K562 (cell line): ENCODE data around the gene ABI2. TPM values are rescaled to one million over a fixed set of nuclear protein-coding genes. Genes with fewer than 3 reads are reported as not detected.

Source experiments
- ATAC-seq: fragments of 200-7000 bp; cut with Tn5 transposase; 3 replicates; pipeline ENCODE4 v1.9.1; 2020; ENCODE audit warnings: moderate library complexity
- BruUV-seq: library from RNA; stranded (reverse); fragments of 400-500 nt; replicated peaks from 2 replicates; lab custom pipeline; 2021; lab: Mats Ljungman, UMichigan
- CTCF ChIA-PET: fragments of 300-600 bp; formaldehyde crosslinking; extraction: SDS; loops from one replicate; lab custom pipeline; 2021; ENCODE audit warnings: low intra/inter-chr PET ratio; lab: Yijun Ruan, JAX
- POLR2A ChIA-PET: fragments of 300-600, 350-650 bp; sonication (Branson Sonifier 250); formaldehyde crosslinking; extraction: SDS; loops from one replicate; lab custom pipeline; 2021; ENCODE audit warnings: antibody characterized with exemption, inconsistent platforms; lab: Yijun Ruan, JAX
- DNase-seq, 4 experiments: peaks; one replicate each; pipeline versions ENCODE4 v3.0.0 to v3.0.0-alpha.2; 2011 to 2018; ENCODE audit warnings: low spot score in 3 of 4, mixed read lengths in 3 of 4; ENCODE audit errors: extremely low read depth in 1 of 4
- FAIRE-seq: peaks from 2 replicates; lab custom pipeline; 2011; peaks lifted over from hg19 to GRCh38; lab: Jason Lieb, UNC
- H2AFZ ChIP-seq: 2 replicates; pipeline ENCODE4 v1.6.0; 2011; ENCODE audit warnings: low read depth, low read length, control low read depth, inconsistent platforms
- H3K27ac ChIP-seq: fragments of 200-600 bp; 3 replicates; pipeline ENCODE4 v1.8.0; 2011; ENCODE audit warnings: low read depth, mild to moderate bottlenecking, control low read depth, inconsistent platforms, low read length, moderate library complexity, mixed read lengths; ENCODE audit errors: extremely low read depth
- H3K27me3 ChIP-seq, 2 experiments: fragments of 300-600 bp in 1 of 2; 2 replicates in 1 of 2; 3 replicates in 1 of 2; pipeline versions ENCODE4 v1.6.0 to v1.8.0; 2011; ENCODE audit warnings: inconsistent platforms in 2 of 2, low read length in 2 of 2, mild to moderate bottlenecking in 1 of 2, mixed read lengths in 1 of 2, moderate library complexity in 1 of 2; ENCODE audit not compliant: control insufficient read depth in 2 of 2, insufficient read depth in 2 of 2
- H3K36me3 ChIP-seq: fragments of 300-600 bp; 3 replicates; pipeline ENCODE4 v1.8.0; 2011; ENCODE audit warnings: mild to moderate bottlenecking, low read length, inconsistent platforms; ENCODE audit not compliant: control insufficient read depth, insufficient read depth
- H3K4me1 ChIP-seq, 2 experiments: fragments of 200-600 bp in 1 of 2; replicated peaks in 1 of 2; 2 replicates in 1 of 2; 3 replicates in 1 of 2; pipeline versions ENCODE4 v1.5.1 to v1.8.0; 2011; ENCODE audit warnings: inconsistent platforms in 2 of 2, low read length in 2 of 2, mild to moderate bottlenecking in 1 of 2, mixed read lengths in 1 of 2, moderate library complexity in 1 of 2; ENCODE audit not compliant: control insufficient read depth in 2 of 2, insufficient read depth in 2 of 2
- H3K4me2 ChIP-seq: 2 replicates; pipeline ENCODE4 v1.6.1; 2011; ENCODE audit warnings: low read length, control low read depth, inconsistent platforms, mixed read lengths; ENCODE audit not compliant: insufficient read depth
- H3K4me3 ChIP-seq: fragments of 200-600 bp; sonication (generic), shearing (Covaris generic); 2 replicates; pipeline ENCODE4 v1.5.1; 2016; ENCODE audit warnings: control low read depth, inconsistent platforms
- H3K79me2 ChIP-seq: fragments of 200-600 bp; 3 replicates; pipeline ENCODE4 v1.8.0; 2011; ENCODE audit warnings: low read length, inconsistent platforms; ENCODE audit not compliant: control insufficient read depth, insufficient read depth
- H3K9ac ChIP-seq, 2 experiments: 2 replicates each; pipeline versions ENCODE4 v1.6.0 to v1.6.1; 2011; ENCODE audit warnings: low read depth in 2 of 2, low read length in 2 of 2, control low read depth in 1 of 2, inconsistent platforms in 1 of 2, mild to moderate bottlenecking in 1 of 2, mixed read lengths in 1 of 2; ENCODE audit not compliant: insufficient read depth in 1 of 2
- H3K9me1 ChIP-seq: one replicate; pipeline ENCODE4 v1.6.0; 2011; ENCODE audit warnings: inconsistent platforms, mild to moderate bottlenecking, low read length, moderate library complexity; ENCODE audit not compliant: control insufficient read depth, insufficient read depth
- H3K9me3 ChIP-seq: replicated peaks from 2 replicates; pipeline ENCODE4 v1.5.1; 2011; ENCODE audit warnings: low read depth, low read length, inconsistent platforms; ENCODE audit not compliant: control insufficient read depth, insufficient read depth
- H4K20me1 ChIP-seq: replicated peaks from 2 replicates; pipeline ENCODE4 v1.6.1; 2011; ENCODE audit warnings: low read length, inconsistent platforms, mixed read lengths; ENCODE audit not compliant: control insufficient read depth, insufficient read depth
- CEBPG ChIP-seq, 3 experiments: fragments of 200-800 bp in 1 of 3; sonication (Bioruptor generic) in 1 of 3; sonication (generic) in 1 of 3; formaldehyde crosslinking in 1 of 3; IDR thresholded peaks in 2 of 3; conservative IDR thresholded peaks in 1 of 3; 2 replicates each; pipeline versions ENCODE4 v1.6.1 to v1.8.0; 2016 to 2022; ENCODE audit warnings: missing compliant biosample characterization in 2 of 3, missing genetic modification characterization in 2 of 3, mild to moderate bottlenecking in 1 of 3, missing genetic modification reagents in 1 of 3
- FIP1L1 ChIP-seq: fragments of 200-400 bp; formaldehyde crosslinking; IDR thresholded peaks from 2 replicates; pipeline ENCODE4 v1.6.1; 2018; ENCODE audit warnings: mild to moderate bottlenecking, low read depth, low read length; ENCODE audit not compliant: poor library complexity, severe bottlenecking
- FOXM1 ChIP-seq, 2 experiments: fragments of 450-650 bp in 1 of 2; sonication (generic) in 1 of 2; formaldehyde crosslinking in 1 of 2; IDR thresholded peaks; 2 replicates each; pipeline versions ENCODE4 v1.6.1 to v1.9.0; 2017 to 2022; ENCODE audit warnings: low read depth in 2 of 2, mild to moderate bottlenecking in 2 of 2, missing genetic modification reagents in 1 of 2, moderate library complexity in 1 of 2
- ILK ChIP-seq: fragments of 450-650 bp; IDR thresholded peaks from 2 replicates; pipeline ENCODE4 v1.6.1; 2016; ENCODE audit warnings: missing genetic modification characterization, low read depth, mild to moderate bottlenecking, missing compliant biosample characterization, moderate library complexity, borderline replicate concordance
- SMARCE1 ChIP-seq: fragments of 450-650 bp; IDR thresholded peaks from 2 replicates; pipeline ENCODE4 v1.7.1; 2016; ENCODE audit warnings: mild to moderate bottlenecking
- TFAP4 ChIP-seq: sonication (generic); formaldehyde crosslinking; IDR thresholded peaks from 2 replicates; pipeline ENCODE4 v1.8.0; 2022; ENCODE audit warnings: missing genetic modification reagents, mild to moderate bottlenecking, moderate library complexity, borderline replicate concordance
- in situ Hi-C: fragments of 300-500 bp; cut with MboI; formaldehyde crosslinking; loops from 4 replicates; pipeline ENCODE4 v1.15.0; 2018; ENCODE audit warnings: inconsistent platforms, mixed read lengths
- intact Hi-C: fragments of 100-400 bp; cut with micrococcal nuclease; formaldehyde crosslinking; loops from 2 replicates; pipeline ENCODE4 v1.14.2; 2022
- polyA plus RNA-seq, 8 experiments: library from polyadenylated mRNA; depleted of rRNA in 4 of 8; stranded (reverse) in 5 of 8; unstranded in 3 of 8; fragments of >200 nt; fragmentation: Nextera tagmentation in 2 of 8; fragmentation: Illumina TruSeq in 1 of 8; extraction: Ambion mirVana in 2 of 8; extraction: Trizol in 1 of 8; gene quantifications; 2 replicates each; pipeline versions ENCODE4 v1.2.1 to v1.2.3, GENCODE V29; 2011 to 2014; ENCODE audit warnings: inconsistent platforms in 1 of 8, missing spikeins in 1 of 8
- total RNA-seq, 7 experiments: library from RNA; depleted of rRNA in 6 of 7; stranded (reverse); fragments of >200 nt in 6 of 7; fragmentation: Illumina TruSeq in 2 of 7; extraction: Trizol in 2 of 7; gene quantifications; 2 replicates each; pipeline versions ENCODE4 v1.2.1 to v1.2.3, GENCODE V29; 2011 to 2021; ENCODE audit warnings: low replicate concordance in 1 of 7
- TF ChIP-seq, protein P1 (sequence below): sonication (generic); formaldehyde crosslinking; IDR thresholded peaks from 2 replicates; pipeline ENCODE4 v1.8.0; 2023; ENCODE audit warnings: missing genetic modification reagents, mild to moderate bottlenecking, borderline replicate concordance

The ABI2 gene
- total and polyA plus RNA-seq, 9 of the 15 experiments (the other 6 are each of a cell fraction or from before 2014, with no cell fraction given): 5.3 to 24.3 (median 12.2) TPM

GRCh38 chr2:203461746-203462145, 133.6 kb downstream of the ABI2 start:
- no peak overlapping the region for H3K9ac ChIP-seq
- no TSS peak for BruUV-seq
- no peak for DNase-seq
- no peak overlapping the region for H3K4me3 ChIP-seq
- intact Hi-C loops: no loop called here
- CTCF ChIA-PET: interaction anchor here (0.5 kb wide), 1 partner anchor 11 kb away, joined by 3 read pairs; no protein-coding TSS in a partner anchor
- FAIRE-seq: no peak
- no peaks in the 10 kb centered on the region; a peak in 1 of 5 replicates for H3K4me1 ChIP-seq
- H3K9me1 ChIP-seq: no peaks in the 10 kb centered on the region
- POLR2A ChIA-PET: no interaction called here
- H3K9me3 ChIP-seq: no peaks in the 10 kb centered on the region
- H3K27me3 ChIP-seq: no peaks in the 10 kb centered on the region
- in situ Hi-C loops: loop anchor here (25.0 kb wide), 1 partner anchor 874 kb away; no protein-coding TSS in a partner anchor
- TF ChIP-seq SMARCE1: no peak
- TF ChIP-seq ILK (tag): no peak
- TF ChIP-seq CEBPG (CRISPR knock-in tag; IDR thresholded peaks at IDR 0.05): no peak
- peak in 1 of 2 experiments; percentile 36; a peak in 1 of 4 replicates for TF ChIP-seq CEBPG (tag; conservative IDR thresholded peaks at IDR 0.05 in 1 of 2, IDR thresholded peaks at IDR 0.05 in 1 of 2)
- no peak for TF ChIP-seq FOXM1 (IDR thresholded peaks at IDR 0.05; ENCODE audit: low read depth)
- TF ChIP-seq FOXM1 (CRISPR knock-in tag; IDR thresholded peaks at IDR 0.05; ENCODE audit: low read depth): no peak
- TF ChIP-seq, protein P1, sequence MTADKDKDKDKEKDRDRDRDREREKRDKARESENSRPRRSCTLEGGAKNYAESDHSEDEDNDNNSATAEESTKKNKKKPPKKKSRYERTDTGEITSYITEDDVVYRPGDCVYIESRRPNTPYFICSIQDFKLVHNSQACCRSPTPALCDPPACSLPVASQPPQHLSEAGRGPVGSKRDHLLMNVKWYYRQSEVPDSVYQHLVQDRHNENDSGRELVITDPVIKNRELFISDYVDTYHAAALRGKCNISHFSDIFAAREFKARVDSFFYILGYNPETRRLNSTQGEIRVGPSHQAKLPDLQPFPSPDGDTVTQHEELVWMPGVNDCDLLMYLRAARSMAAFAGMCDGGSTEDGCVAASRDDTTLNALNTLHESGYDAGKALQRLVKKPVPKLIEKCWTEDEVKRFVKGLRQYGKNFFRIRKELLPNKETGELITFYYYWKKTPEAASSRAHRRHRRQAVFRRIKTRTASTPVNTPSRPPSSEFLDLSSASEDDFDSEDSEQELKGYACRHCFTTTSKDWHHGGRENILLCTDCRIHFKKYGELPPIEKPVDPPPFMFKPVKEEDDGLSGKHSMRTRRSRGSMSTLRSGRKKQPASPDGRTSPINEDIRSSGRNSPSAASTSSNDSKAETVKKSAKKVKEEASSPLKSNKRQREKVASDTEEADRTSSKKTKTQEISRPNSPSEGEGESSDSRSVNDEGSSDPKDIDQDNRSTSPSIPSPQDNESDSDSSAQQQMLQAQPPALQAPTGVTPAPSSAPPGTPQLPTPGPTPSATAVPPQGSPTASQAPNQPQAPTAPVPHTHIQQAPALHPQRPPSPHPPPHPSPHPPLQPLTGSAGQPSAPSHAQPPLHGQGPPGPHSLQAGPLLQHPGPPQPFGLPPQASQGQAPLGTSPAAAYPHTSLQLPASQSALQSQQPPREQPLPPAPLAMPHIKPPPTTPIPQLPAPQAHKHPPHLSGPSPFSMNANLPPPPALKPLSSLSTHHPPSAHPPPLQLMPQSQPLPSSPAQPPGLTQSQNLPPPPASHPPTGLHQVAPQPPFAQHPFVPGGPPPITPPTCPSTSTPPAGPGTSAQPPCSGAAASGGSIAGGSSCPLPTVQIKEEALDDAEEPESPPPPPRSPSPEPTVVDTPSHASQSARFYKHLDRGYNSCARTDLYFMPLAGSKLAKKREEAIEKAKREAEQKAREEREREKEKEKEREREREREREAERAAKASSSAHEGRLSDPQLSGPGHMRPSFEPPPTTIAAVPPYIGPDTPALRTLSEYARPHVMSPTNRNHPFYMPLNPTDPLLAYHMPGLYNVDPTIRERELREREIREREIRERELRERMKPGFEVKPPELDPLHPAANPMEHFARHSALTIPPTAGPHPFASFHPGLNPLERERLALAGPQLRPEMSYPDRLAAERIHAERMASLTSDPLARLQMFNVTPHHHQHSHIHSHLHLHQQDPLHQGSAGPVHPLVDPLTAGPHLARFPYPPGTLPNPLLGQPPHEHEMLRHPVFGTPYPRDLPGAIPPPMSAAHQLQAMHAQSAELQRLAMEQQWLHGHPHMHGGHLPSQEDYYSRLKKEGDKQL: no peak
- no peak for TF ChIP-seq FIP1L1
- TF ChIP-seq TFAP4: no peak
- no peak for ATAC-seq
- no peak overlapping the region for H3K27ac ChIP-seq
- no peaks in the 10 kb centered on the region for H4K20me1 ChIP-seq
- H3K79me2 ChIP-seq: no peaks in the 10 kb centered on the region
- no peak overlapping the region for H3K4me2 ChIP-seq
- H2AFZ ChIP-seq: no peak overlapping the region
- no peaks in the 10 kb centered on the region for H3K36me3 ChIP-seq
